ENCODE results near the gene MAP6.

- TF ChIP-seq EZH2 (optimal IDR thresholded peaks at IDR 0.05; ENCODE audit: low read depth, low read length) (no peak), EZH2phosphoT487 (IDR thresholded peaks at IDR 0.05; ENCODE audit: low read length) (no peak)
- TF ChIP-seq, protein P1, sequence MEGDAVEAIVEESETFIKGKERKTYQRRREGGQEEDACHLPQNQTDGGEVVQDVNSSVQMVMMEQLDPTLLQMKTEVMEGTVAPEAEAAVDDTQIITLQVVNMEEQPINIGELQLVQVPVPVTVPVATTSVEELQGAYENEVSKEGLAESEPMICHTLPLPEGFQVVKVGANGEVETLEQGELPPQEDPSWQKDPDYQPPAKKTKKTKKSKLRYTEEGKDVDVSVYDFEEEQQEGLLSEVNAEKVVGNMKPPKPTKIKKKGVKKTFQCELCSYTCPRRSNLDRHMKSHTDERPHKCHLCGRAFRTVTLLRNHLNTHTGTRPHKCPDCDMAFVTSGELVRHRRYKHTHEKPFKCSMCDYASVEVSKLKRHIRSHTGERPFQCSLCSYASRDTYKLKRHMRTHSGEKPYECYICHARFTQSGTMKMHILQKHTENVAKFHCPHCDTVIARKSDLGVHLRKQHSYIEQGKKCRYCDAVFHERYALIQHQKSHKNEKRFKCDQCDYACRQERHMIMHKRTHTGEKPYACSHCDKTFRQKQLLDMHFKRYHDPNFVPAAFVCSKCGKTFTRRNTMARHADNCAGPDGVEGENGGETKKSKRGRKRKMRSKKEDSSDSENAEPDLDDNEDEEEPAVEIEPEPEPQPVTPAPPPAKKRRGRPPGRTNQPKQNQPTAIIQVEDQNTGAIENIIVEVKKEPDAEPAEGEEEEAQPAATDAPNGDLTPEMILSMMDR (IDR thresholded peaks at IDR 0.05; ENCODE audit: low read length): no peak
Observed at GRCh38 chr11:75651218-75651617, 17.6 kb downstream of the MAP6 start.

All from MM.1S (cell line).